Astrocyte (in vitro differentiated cells and primary cell): ENCODE measurements around the gene POT1. TPM values are rescaled to one million over a fixed set of nuclear protein-coding genes. Genes with fewer than 3 reads are reported as not detected.

ENCODE experiments used
- DNase-seq: peaks from one replicate; pipeline ENCODE4 v3.0.0-alpha.2; 2010; ENCODE audit warnings: low read depth
- FAIRE-seq: peaks from 2 replicates; lab custom pipeline; 2011; peaks lifted over from hg19 to GRCh38; lab: Jason Lieb, UNC
- H2AFZ ChIP-seq: 2 replicates; pipeline ENCODE4 v1.6.0; 2012; ENCODE audit warnings: low read depth, low read length, inconsistent platforms
- H3K27ac ChIP-seq: 2 replicates; pipeline ENCODE4 v1.5.1; 2011; ENCODE audit warnings: low read depth, low read length, inconsistent platforms
- H3K27me3 ChIP-seq: 2 replicates; pipeline ENCODE4 v1.6.0; 2011; ENCODE audit warnings: low read length, inconsistent platforms; ENCODE audit not compliant: insufficient read depth
- H3K36me3 ChIP-seq: 2 replicates; pipeline ENCODE4 v1.5.1; 2011; ENCODE audit warnings: low read length, inconsistent platforms; ENCODE audit not compliant: insufficient read depth
- H3K4me1 ChIP-seq: 2 replicates; pipeline ENCODE4 v1.5.1; 2011; ENCODE audit warnings: low read length, inconsistent platforms; ENCODE audit not compliant: insufficient read depth
- H3K4me2 ChIP-seq: 2 replicates; pipeline ENCODE4 v1.6.0; 2012; ENCODE audit warnings: low read length, inconsistent platforms
- H3K4me3 ChIP-seq: 2 replicates; pipeline ENCODE4 v1.5.1; 2011; ENCODE audit warnings: low read depth, mild to moderate bottlenecking, low read length, inconsistent platforms; ENCODE audit not compliant: insufficient read depth
- H3K79me2 ChIP-seq: 2 replicates; pipeline ENCODE4 v1.6.0; 2012; ENCODE audit warnings: mild to moderate bottlenecking, low read length, inconsistent platforms; ENCODE audit not compliant: insufficient read depth
- H3K9ac ChIP-seq: 2 replicates; pipeline ENCODE4 v1.6.0; 2012; ENCODE audit warnings: mild to moderate bottlenecking, low read length, inconsistent platforms
- H3K9me3 ChIP-seq: 2 replicates; pipeline ENCODE4 v1.5.1; 2012; ENCODE audit warnings: low read depth, mild to moderate bottlenecking, low read length, inconsistent platforms; ENCODE audit not compliant: insufficient read depth
- H4K20me1 ChIP-seq: 2 replicates; pipeline ENCODE4 v1.6.0; 2012; ENCODE audit warnings: low read length, inconsistent platforms; ENCODE audit not compliant: insufficient read depth
- H3K27ac Mint-ChIP-seq: one replicate; pipeline ENCODE4 v1.8.0; 2021; ENCODE audit warnings: mild to moderate bottlenecking, mixed read lengths; ENCODE audit not compliant: unreplicated experiment
- H3K27me3 Mint-ChIP-seq: one replicate; pipeline ENCODE4 v1.8.0; 2021; ENCODE audit warnings: low read depth, mixed read lengths; ENCODE audit not compliant: unreplicated experiment
- H3K36me3 Mint-ChIP-seq: one replicate; pipeline ENCODE4 v1.8.0; 2021; ENCODE audit warnings: low read depth, mixed read lengths; ENCODE audit not compliant: unreplicated experiment
- H3K4me1 Mint-ChIP-seq: one replicate; pipeline ENCODE4 v1.8.0; 2021; ENCODE audit warnings: low read depth, mixed read lengths; ENCODE audit not compliant: unreplicated experiment
- H3K4me3 Mint-ChIP-seq: one replicate; pipeline ENCODE4 v1.8.0; 2021; ENCODE audit warnings: mild to moderate bottlenecking, moderate library complexity, mixed read lengths; ENCODE audit not compliant: unreplicated experiment
- H3K9me3 Mint-ChIP-seq: one replicate; pipeline ENCODE4 v1.8.0; 2021; ENCODE audit warnings: mild to moderate bottlenecking, mixed read lengths; ENCODE audit not compliant: unreplicated experiment
- CTCF ChIP-seq: IDR thresholded peaks from 2 replicates; pipeline ENCODE4 v1.5.1; 2011; ENCODE audit warnings: low read depth, mild to moderate bottlenecking, inconsistent platforms, low read length, moderate library complexity; ENCODE audit not compliant: insufficient read depth
- EZH2 ChIP-seq: IDR thresholded peaks from 2 replicates; pipeline ENCODE4 v1.6.1; 2012; ENCODE audit warnings: mild to moderate bottlenecking, low read length, inconsistent platforms; ENCODE audit not compliant: insufficient read depth
- total RNA-seq: library from RNA; stranded (reverse); gene quantifications from 2 replicates; pipeline ENCODE4 v1.2.1, GENCODE V29; 2021

POT1 gene
- total RNA-seq, 1 donor from 2014 or later, result 14.6 TPM

- Histone ChIP-seq H2AFZ (no peak overlapping the region), H3K9me3 (no peaks in the 10 kb centered on the region), H3K27me3 (no peaks in the 10 kb centered on the region), H4K20me1 (no peaks in the 10 kb centered on the region), H3K79me2 (no peaks in the 10 kb centered on the region), H3K9ac (no peak overlapping the region), H3K4me1 (no peaks in the 10 kb centered on the region), H3K4me3 (no peak overlapping the region), H3K36me3 (peaks cover 4% of the 10 kb centered on the region), H3K4me2 (no peak overlapping the region), H3K27ac (no peak overlapping the region)
- Mint-ChIP-seq H3K4me3 (no peak overlapping the region), H3K9me3 (no peaks in the 10 kb centered on the region), H3K27me3 (no peaks in the 10 kb centered on the region), H3K27ac (no peak overlapping the region), H3K36me3 (peaks cover 8% of the 10 kb centered on the region), H3K4me1 (no peaks in the 10 kb centered on the region)
- TF ChIP-seq CTCF (no peak), EZH2 (no peak)
- no peak for FAIRE-seq
- DNase-seq, result no peak
These were observed 33.6 kb downstream of the POT1 start for GRCh38 chr7:124896001-124896400.

GRCh38 chr7:124893140-124893827 lies 36.3 kb downstream of the POT1 start:
- Histone ChIP-seq H3K4me1 (no peaks in the 10 kb centered on the region), H3K9me3 (no peaks in the 10 kb centered on the region), H3K27ac (no peak overlapping the region), H4K20me1 (no peaks in the 10 kb centered on the region), H3K36me3 (peaks cover 7% of the 10 kb centered on the region), H3K4me2 (no peak overlapping the region), H3K4me3 (no peak overlapping the region), H3K9ac (no peak overlapping the region), H3K79me2 (no peaks in the 10 kb centered on the region), H2AFZ (no peak overlapping the region), H3K27me3 (no peaks in the 10 kb centered on the region)
- no peaks in the 10 kb centered on the region for H3K4me1 Mint-ChIP-seq
- no peaks in the 10 kb centered on the region for H3K27me3 Mint-ChIP-seq
- H3K9me3 Mint-ChIP-seq, result no peaks in the 10 kb centered on the region
- TF ChIP-seq CTCF (no peak), EZH2 (no peak)
- H3K4me3 Mint-ChIP-seq, result no peak overlapping the region
- FAIRE-seq (peak; percentile 20), DNase-seq (peak; percentile 1)
- peaks cover 6% of the 10 kb centered on the region for H3K36me3 Mint-ChIP-seq
- H3K27ac Mint-ChIP-seq, result no peak overlapping the region

- no peaks in the 10 kb centered on the region for H3K27me3 Mint-ChIP-seq
- Histone ChIP-seq H3K27ac (no peak overlapping the region), H3K79me2 (no peaks in the 10 kb centered on the region), H3K9me3 (no peaks in the 10 kb centered on the region), H3K36me3 (peaks cover 7% of the 10 kb centered on the region), H3K9ac (no peak overlapping the region), H4K20me1 (no peaks in the 10 kb centered on the region), H3K27me3 (no peaks in the 10 kb centered on the region), H3K4me2 (no peak overlapping the region), H3K4me3 (no peak overlapping the region), H3K4me1 (no peaks in the 10 kb centered on the region), H2AFZ (no peak overlapping the region)
- H3K9me3 Mint-ChIP-seq, result no peaks in the 10 kb centered on the region
- peaks cover 6% of the 10 kb centered on the region for H3K36me3 Mint-ChIP-seq
- DNase-seq (no peak), FAIRE-seq (no peak)
- no peaks in the 10 kb centered on the region for H3K4me1 Mint-ChIP-seq
- H3K4me3 Mint-ChIP-seq, result no peak overlapping the region
- no peak for TF ChIP-seq CTCF
- TF ChIP-seq EZH2, result no peak
- no peak overlapping the region for H3K27ac Mint-ChIP-seq
These were observed 42.4 kb downstream of the POT1 start for GRCh38 chr7:124887247-124887646.
